ENCODE measurements around the gene SEZ6L2.
"Not testable (repeated sequence)": the region's sequence is repeated elsewhere in the genome, so short reads cannot be mapped to it uniquely, and the experiment has no call there.

The SEZ6L2 gene

DNA sequence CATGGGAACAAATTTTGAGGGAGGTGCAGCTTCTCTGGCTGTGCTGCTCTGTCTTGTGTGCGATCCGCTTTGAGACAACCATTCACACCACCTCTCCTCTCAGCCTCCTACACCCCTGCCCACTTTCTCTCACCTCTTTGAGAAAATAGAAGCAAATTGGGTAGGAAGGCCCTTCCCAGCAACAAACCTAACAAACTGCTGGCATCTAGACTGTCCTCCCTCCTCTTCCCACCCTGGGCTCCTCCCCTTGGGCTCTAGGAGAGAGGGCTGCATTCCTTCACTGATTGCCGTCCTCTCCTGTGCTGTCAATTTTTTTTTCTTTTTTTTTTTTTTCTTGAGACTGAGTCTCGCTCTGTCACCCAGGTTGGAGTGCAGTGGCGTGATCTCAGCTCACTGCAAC, 49.8 kb downstream of the SEZ6L2 start:
- no peak for DNase-seq

DNA sequence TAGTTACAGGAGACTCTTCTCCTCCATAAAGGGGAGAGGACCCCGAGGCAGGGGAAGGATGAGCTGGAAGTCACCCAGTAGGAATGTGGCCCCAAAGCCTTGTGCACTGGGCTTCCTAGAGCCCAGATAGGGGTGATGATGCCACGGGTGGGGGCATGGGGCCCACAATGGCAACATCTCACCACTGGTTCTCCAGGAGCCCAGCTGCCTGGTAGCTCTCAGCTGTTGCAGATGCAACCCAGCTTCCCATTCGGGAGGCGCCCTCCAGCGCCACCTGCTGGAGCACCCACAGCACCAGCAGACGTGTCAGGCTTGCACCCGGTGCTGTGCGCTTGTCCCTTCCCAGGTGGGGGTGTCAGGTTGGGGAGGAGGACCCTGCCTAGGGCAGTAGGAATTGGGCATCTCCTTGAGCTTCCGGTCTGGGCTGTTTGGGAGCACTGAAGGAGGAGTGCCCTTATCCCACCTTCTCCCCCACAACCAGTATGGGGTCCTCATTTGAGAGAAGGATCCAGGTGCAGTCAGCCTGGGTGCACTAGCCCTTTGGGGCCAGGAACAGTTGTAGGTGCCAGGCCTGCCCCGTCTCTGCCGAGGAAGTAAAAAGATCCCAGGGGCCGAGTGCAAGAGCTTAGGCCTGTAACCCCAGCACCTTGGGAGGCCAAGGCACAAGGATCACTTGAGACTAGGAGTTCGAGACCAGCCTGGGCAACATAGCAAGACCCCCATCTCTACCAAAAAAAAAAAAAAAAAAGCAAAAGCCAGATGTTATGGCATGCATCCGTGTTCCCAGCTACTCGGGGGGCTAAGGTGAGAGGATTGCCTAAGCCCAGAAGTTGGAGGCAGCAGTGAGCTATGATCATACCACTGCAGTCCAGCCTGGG, 50.7 kb downstream of the SEZ6L2 start:
- no peak for DNase-seq

DNA sequence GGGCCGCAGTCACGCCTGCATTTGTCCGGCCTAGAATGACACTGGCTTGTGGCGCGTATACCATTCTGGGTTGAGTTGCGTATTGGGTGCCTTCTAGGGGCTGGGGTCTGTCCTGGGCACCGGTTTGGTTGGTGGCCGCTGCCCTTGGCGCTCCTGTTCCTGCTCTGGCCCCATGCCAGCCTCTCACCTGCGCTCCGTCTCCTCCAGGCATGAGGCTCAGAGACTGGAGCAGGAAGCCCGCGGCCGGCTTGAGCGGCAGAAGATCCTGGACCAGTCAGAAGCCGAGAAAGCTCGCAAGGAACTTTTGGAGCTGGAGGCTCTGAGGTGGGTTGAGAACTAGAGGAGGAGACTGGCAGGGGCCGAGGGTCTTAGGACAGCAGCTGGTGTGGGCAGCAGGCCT, 53.7 kb downstream of the SEZ6L2 start:
- no peak for DNase-seq

DNA sequence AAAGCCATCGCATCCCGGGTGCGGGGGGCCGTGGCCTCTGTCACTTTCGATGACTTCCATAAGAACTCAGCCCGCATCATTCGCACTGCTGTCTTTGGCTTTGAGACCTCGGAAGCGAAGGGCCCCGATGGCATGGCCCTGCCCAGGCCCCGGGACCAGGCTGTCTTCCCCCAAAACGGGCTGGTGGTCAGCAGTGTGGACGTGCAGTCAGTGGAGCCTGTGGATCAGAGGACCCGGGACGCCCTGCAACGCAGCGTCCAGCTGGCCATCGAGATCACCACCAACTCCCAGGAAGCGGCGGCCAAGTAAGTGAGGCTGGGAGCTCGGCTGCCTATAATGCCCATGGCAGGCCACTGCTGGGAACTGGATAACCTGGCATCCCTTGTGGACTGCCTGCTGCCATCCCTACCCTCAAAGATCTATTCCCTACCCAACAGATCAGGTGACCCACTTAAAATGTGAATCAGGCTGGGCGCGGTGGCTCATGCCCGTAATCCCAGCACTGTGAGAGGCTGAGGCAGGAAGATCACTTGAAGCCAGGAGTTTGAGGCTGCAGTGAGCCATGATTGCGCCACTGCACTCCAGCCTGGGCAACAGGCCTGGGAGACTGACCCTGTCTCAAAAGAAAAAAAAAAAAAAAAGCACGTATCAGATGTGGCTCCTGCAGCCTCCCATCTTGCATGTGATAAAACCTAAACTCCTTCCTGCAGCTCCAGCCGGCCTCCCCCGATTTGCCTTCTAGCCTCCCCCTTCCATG, 54.6 kb downstream of the SEZ6L2 start:
- DNase-seq, result no peak

DNA sequence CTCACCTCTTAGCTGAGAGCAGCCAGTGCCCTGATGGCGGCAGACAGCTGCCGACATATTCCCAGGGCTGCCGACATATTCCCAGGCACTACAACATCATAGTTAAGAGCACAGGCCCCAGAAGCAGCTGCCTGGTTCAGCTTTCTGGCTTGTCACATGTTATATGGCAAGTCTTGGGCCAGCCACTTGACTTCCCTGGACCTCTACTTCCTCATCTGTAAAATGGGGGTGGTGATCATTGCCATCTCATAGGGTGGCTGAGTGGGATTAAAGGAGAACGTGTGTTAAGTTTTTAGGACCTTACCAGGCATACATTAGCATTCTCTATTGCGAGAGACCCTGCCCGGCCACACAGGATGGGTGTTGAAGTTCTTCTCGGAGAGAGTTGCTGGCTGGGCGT, 55.4 kb downstream of the SEZ6L2 start:
- DNase-seq, result no peak

DNA sequence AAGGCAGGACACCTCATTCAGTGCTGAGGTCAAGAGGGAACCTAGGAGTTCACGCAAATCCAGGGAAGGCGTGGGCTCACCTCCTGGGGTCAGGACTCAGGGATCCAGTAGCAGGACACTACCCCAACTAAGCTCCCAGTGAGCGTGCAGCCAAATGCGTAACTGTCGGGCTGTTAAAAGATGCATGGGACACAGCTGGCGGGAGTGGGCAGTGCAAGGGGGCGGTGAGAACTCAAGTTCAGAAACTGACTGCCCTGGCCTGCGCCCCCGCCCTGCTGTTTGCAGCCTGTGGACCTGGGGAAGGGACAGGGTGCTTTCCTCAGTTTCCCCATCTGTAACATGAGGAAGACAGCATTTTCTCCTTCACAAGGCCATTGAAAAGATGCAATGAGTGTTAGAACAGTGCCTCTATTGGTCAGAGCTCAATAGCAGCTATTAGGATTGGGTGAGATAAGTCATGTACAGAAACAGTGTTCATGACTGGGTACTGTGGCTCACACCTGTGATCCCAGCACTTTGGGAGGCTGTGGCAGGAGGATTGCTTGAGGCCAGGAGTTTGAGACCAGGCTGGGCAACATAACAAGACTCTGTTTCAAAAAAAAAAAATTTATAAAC, 56.5 kb downstream of the SEZ6L2 start:
- DNase-seq, result no peak

DNA sequence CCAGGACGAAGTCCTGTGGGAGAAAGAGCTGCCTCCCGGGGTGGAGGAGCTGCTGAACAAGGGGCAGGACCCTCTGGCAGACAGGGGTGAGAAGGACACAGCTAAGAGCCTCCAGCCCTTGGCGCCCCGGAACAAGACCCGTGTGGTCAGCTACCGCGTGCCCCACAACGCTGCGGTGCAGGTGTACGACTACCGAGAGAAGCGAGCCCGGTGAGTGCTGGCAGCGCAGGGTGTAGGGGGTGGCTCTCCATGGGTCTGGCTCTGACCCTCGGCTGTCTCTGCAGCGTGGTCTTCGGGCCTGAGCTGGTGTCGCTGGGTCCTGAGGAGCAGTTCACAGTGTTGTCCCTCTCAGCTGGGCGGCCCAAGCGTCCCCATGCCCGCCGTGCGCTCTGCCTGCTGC, 57.7 kb downstream of the SEZ6L2 start:
- no peak for DNase-seq

DNA sequence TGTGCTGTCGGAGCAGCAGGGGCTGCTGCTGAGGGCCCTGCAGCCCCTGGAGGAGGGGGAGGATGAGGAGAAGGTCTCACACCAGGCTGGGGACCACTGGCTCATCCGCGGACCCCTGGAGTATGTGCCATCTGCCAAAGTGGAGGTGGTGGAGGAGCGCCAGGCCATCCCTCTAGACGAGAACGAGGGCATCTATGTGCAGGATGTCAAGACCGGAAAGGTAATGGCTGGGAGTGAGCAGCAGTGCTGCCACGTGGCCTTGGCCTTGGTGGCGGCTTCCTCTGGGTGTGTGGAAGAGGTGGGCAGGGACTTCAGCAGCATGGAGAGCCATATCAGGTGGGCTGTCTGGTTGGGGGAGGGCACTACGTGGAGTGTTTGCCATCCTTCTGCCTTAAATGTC, 59.1 kb downstream of the SEZ6L2 start:
- DNase-seq, result no peak

DNA sequence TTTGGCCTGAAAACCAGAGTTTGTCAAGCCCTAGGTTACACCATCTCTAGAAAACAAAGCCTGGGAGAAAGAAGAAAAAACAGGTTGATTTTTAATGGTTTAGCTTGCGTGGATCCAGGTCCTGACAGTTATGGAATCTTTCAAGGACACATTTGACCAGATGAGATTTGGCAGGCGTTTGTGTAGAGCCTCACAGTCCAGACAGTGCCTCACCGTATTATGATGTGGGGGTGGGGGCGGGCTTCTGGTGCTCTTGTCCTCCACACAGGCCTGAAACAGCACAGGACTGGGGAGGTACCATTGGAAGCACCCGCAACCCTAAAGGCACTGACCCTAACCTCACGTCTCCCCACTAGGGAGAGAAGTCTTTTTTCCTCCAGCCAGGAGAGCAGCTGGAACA, 59.5 kb downstream of the SEZ6L2 start:
- no peak for DNase-seq

DNA sequence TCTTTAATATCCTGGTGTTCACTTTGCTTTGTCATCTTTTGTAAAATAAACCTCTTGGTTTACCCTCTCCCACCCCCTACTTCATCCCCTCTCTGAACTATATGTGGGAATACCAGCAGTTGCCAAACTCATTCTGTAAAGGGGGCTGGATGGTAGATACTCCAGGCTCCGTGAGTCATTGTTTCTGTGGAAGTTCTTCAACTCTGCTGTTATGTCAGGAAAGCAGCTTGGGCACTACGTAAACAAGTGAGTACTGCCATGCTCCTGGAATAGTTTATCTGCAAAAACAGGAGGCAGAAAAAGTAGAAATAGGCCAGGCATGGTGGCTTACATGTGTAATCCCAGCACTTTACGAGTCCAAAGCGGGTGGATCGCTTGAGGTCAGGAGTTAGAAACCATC, 61.5 kb downstream of the SEZ6L2 start:
- DNase-seq, result no peak

DNA sequence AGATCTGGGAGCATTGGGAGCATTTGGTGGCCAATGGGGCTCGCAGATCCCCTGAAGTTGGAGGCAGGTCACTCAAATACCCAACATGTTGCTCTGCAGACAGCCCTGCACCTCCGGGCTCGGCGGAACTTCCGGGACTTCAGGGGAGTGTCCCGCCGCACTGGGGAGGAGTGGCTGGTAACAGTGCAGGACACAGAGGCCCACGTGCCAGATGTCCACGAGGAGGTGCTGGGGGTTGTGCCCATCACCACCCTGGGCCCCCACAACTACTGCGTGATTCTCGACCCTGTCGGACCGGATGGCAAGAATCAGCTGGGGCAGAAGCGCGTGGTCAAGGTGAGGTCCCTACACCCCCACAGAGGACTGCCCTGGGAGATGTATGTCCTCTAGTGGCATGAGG, 62.7 kb downstream of the SEZ6L2 start:
- DNase-seq, result no peak

DNA sequence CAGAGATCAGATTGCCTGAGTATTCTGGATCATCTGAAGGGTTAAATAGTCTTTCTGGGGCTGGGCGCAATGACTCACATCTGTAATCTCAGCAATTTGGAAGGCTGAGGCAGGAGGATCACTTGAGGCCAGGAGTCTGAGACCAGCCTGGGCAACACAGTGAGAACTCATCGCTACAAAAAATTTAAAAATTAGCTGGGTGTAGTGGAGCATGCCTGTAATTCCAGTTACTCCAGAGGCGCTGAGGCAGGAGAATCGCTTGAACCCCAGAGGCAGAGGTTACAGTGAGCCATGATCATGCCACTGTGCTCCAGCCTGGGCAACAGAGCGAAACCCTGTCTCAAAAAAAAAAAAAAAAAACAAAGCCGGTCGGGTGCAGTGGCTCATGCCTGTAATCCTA, 63.4 kb downstream of the SEZ6L2 start:
- DNase-seq, result no peak

DNA sequence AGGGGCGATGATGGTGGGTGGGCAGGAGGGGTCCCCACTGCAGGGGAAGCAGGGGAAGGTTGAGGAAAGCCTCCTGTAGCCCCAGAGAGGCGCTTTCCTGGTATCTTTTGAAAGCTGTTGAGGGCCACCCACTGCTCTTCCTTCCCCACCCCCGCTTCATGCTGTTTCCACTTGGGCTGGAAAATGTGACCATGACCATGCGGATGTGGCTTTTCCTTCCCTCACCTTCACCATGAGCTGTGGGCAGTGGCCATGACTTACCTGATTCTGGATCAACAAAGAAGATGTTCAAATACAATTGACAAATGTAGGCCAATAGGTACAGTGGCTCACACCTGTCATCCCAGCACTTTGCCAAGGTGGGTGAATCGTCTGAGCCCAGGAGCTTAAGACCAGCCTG, 65.3 kb downstream of the SEZ6L2 start:
- no peak for DNase-seq

DNA sequence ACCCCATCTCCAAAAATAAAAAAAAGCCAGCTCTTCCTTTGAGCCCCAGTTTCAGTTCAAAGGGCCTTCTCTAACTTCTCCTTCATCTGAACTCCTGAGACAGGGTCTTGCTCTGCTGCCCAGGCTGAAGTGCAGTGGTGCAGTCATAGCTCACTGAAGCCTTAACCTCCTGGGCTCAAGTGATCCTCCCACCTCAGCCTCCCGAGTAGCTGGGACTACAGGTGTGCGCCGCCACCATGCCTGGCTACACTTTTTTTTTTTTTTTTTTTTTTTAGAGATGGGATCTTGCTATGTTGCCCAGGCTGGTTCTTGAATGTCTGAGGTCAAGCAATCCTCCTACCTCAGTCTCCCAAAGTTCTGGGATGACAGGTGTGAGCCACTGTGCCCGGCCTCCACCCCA, 66.1 kb downstream of the SEZ6L2 start:
- not testable (repeated sequence) for DNase-seq

DNA sequence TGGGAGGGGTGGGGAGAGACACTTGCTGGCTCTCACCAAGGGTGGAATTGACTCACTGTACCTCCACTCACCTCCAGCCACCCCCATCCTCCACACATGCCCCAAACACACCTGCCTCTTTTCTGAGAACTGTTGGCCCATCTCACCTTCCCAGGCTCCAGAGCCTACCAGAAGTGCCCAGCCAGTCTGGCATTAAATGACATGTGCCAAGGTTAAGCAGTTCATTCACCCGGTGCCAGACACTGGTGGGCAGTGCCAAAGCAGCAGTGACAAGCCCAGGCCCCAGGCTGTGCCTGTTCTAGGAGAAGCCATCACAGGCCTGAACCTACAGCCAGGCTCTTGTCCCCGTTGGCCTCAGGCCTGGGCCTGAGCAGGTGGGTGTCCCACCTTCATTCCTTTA, 67.9 kb downstream of the SEZ6L2 start:
- DNase-seq, result no peak

DNA sequence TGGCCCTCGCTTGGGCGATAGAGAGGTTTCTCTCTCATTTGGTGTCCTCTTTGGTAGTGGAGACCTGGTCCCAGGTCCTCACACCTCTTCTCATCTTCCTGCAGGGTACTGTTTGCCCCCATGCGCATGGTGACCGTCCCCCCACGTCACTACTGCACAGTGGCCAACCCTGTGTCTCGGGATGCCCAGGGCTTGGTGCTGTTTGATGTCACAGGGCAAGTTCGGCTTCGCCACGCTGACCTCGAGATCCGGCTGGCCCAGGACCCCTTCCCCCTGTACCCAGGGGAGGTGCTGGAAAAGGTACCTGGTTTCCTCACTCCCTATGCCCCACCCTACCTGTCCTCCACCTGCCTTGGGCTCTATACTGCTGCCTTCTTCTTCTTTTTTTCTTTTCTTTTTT, 68.6 kb downstream of the SEZ6L2 start:
- no peak for DNase-seq

DNA sequence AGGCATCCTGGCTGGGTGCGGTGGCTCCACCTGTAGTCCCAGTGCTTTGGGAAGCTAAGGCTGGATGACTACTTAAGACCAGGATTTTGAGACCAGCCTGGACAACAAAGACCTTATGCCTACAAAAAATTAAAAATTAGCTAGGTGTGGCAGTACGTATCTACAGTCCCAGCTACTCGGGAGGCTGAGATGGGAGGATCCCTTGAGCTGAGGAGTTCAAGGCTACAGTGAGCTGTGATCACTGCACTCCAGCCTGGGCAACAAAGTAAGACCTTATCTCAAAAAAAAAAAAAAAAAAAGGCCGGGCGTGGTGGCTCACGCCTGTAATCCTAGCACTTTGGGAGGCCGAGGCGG, 73.0 kb downstream of the SEZ6L2 start:
- no peak for DNase-seq

DNA sequence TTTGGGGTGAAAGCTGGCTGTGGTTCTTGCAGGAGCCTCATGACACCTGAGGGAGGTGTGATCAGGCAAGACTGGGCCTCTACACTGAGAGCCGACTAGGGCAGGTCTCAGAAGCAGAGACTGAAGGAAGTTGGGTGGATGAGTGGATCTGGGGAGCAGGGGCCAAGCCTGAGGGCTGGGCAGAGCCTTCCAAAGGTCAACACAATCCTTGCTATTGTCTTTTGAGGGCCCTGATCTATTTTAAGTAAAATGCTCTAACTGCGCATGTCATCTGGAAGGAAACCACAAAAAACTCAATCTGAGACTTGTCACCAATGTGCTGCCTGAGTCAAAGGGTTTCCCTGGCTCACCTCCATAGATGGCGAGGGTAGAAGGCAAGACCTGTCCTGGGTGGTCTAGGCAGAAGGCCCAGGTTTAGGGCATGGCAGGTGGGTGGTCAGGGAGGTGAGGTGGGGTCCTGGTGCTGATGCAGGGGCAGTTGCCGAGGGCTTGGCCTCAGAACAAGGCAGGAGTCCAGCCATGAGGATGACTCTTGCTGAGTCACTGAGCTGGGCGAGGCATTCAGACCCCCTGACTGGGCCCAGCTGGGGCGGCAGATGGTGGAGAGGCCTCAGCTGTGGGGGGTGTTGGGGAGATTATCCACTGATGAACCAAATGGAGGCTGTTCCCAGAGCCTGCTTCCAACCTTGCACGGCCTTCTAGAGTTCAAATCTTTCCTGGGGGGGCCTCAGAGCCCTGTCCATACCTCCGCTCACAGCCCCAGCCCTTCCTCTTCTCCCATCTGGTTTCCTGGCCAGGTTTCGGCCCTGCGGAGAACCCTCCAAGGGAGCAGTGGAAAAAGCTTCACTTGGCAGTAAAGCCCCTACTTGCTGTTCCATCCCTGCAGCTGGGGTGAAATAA, 74.0 kb downstream of the SEZ6L2 start:
- DNase-seq, result no peak

DNA sequence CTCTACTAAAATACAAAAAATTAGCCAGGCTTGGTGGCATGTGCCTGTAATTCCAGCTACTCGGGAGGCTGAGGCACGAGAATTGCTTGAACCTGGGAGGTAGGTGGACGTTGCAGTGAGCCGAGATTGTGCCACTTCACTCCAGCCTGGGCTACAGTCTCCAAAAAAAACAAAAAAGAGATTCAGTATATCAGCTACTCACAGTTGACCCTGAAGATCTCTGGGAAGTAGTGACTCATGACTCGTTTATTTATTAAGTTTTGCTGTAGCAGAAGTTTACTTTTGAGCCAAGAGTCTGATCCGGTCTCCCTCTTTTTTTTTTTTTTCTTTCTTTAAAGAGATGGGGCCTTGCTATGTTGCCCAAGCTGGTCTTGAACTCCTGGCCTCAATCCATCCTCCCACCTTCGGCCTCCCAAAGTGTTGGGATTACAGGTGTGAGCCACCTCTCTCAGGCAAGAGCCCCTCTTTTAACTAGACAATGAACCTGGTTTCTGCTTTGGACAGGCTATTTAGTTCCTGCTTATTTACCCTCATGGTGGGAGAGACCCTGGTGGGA, 74.7 kb downstream of the SEZ6L2 start:
- no peak for DNase-seq

DNA sequence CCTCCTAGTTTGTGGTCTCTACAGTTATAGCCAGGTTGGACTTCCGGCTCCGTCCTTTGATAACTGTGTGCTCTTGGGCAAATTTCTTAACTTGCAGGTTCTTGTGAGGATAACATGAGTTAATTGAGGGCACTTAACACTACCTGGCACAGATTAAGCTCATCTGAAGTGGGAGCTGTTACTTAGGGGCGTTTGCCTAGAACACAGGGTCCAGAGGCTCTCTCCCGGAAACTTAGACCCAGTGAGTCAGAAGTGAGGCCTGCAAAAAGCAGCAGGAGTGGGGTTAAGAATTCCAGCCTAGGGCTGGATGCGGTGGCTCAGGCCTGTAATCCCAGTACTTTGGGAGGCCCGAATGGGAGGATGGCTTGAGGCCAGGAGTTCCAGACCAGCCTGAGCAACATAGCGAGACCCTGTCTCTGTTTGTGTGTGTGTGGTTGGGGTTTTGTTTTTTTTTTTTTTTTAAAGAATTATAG, 77.7 kb downstream of the SEZ6L2 start:
- DNase-seq, result no peak

All from cortex of kidney (tissue), 1 donor.